HG03460 (cell line): ENCODE data around the gene TMED7.

ENCODE experiments used
- ATAC-seq: cut with Tn5 transposase; IDR thresholded peaks from one replicate; pipeline ENCODE4 v1.9.1; 2021; ENCODE audit not compliant: unreplicated experiment

The TMED7 gene

DNA sequence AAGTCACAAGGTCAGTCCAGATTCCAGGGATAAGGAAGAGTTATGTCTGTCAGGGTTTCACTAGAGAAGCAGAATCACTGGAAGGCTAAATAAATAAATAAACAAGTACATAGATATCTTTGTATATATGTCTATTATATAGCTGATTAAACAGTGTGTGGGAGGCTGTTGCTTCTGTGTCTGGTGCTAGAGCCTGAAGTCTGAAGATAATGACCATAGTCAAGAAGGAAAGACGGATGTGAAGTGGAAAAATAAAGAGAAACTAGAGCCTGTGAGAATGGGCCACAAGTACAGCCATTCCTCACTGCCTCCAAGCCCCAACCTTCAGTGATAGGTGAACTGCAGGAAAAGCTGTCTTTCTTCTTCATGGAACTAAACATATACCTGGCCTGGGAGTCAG lies 4.1 kb upstream of the TMED7 start:
- no peak for ATAC-seq

DNA sequence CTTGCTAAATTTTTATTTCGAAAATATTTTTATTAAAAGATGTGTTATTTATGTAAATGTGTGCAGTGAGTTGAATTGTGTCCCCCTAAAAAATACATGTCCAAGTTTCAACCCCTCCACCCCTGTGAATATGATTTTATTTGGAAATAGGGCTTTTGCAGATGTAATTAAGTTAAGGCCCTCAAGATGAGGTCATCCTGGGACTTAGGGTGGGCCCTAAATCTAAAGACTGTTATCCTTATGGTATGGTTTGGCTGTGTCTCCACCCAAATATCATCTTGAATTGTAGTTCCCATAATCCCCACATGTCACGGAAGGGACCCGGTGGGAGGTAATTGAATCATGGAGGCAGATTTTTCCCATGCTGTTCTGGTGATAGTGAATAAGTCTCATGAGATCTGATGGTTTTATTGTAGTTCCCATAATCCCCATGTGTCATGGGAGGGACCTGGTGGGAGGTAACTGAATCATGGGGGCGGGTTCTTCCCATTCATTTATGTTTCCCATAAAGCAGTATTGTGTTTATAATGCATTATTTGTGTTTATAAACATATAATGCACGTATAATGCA lies 1.5 kb upstream of the TMED7 start:
- no peak for ATAC-seq

DNA sequence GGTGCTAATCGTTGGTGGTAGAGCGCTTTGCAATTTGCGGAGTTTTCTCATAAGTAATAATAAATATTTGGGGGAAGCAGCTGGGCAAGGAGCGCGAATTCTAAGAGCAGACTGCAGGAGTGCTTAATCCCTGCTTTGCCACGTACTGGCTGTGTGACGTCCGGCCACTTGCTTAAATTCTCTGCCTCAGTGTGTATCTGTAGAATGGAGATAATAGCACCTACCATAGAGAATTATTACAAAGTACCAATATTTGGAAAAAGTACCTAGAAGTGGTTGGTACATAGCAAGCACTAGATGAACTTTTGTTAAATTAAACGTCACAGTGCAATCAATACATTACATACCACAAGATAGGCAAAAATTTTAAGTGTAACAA lies 598 bp upstream of the TMED7 start:
- ATAC-seq, result peak; percentile 26

DNA sequence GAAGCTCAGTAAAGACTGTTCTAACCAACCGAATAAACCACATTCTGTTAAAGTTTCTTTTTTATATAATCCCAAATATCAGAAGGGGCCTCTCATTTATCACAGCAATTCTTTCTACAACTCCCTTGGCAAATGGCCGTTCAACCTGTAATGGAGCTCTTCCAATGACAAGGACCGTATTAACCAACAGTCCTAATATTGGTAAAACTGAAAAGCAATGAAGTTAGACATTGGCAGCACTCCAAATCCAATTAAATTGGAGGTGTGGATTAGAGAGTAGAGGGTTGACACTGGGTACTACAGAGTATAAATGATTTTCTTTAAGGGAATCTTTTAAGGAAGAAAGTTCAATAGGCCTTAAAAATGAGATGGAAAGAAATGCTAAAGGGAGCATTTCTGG lies 842 bp downstream of the TMED7 start:
- no peak for ATAC-seq

DNA sequence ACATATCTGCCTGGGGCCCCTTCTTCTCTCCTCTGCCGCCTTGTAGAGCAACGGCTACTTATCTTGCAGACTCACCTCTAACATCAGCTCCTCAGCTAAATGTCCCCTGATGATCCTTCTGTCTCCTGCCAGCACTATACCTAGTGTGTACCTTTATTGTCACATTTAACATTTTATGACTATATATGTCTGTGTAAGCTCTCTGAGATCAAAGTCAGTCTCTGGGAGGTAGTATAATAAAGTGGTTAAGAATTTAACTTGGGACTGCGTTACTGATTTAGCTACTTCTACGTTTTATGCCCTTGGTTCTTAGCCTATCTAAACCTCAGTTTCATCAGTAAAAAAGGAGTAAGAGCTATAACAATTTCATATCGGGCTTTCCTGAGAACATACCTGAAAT lies 2.2 kb downstream of the TMED7 start:
- ATAC-seq, result no peak

DNA sequence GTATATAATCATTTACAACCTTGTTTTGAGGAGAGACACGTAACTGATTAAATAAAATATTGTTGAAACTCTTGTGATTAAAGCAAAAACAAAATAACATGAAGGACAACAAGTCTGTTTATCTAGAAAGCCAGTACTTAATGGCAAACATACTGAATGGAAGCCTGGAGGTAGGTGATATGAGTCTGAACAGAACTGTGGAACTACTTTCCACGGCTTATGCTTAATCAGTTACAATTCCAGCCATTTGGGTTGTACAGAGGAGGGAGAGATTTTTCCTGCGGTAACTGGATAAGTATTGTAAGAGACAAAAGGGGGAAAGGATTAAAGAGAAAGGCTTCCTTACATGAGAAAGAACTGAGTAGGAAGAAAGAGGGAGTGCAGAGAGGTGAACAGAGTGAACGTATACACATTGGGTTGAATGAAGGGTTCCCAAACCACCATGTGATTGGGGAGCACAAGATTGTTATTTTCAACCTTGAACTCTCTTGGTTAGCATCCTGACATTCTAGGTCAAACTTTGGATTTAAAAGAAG lies 4.4 kb downstream of the TMED7 start:
- no peak for ATAC-seq

DNA sequence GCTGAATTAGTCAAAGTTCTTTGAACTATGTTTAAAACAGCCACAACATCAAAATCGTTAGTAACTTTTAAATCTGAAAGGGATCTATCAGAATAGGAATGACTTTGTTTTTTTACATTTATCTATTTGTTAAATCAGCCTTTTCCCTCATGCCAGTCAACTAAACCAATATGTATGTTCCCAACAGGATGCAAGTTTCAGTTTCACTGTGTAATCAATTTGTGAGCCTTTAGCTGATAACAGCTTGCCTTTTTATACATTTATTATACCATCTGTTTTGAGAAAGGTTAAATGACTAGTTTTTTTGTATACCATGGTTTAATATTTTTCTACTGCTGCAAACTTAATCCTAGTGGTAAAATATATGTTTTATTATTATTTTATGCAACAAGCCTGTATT lies 8.9 kb downstream of the TMED7 start:
- ATAC-seq, result no peak

DNA sequence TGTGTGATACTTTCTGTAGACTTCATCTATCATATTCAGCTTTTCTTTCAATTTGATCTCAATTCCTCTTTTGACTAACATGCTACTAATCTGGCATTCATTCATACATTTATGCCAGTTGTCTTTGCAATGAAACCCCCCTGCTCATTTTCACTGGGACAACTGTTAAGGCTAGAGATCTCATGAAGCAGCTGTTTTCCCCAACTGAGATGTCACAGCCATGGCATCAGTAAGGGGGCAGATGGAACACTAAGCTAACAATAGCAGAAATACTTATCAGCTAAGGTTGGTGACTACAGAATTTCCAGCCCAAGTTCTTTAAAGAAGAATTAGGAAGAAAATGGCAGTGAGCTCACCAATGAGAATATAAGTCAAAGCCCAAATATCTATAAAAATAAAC lies 9.4 kb downstream of the TMED7 start:
- no peak for ATAC-seq

DNA sequence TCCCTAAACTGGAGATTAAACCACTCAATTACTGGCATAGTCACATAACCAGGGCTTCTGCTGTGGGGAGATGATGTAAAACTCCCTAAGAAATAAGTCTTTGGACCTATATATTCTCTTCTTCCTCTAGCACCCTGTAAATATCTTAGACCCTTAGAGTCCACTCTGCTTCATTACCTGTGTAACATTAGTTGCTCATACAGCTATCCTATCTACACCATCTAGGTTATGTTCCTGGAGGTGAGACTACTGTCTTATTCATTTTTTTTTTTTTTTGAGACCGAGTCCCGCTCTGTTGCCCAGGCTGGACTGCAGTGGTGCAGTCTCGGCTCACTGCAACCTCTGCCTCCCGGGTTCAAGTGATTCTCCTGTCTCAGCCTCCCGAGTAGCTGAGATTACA lies 14.0 kb downstream of the TMED7 start:
- no peak for ATAC-seq

DNA sequence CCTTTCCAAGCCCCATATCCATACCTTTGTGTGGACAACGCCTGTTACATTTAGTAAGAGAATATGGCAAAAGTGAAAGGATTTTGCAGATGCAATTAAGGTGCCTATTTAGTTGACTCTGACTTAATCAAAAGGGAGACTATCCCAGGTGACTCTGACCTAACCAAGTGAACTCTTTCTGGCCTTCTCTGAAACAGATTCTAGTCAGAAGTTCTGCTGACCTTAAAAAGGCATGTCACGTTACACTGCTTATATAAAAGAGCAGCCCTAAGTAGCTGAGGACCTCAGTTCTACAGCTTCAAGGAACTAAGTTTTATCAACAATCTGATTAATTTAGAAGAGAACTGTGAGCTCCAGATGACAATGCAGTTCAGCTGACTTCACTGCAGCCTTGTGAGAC lies 17.9 kb downstream of the TMED7 start:
- ATAC-seq, result no peak

DNA sequence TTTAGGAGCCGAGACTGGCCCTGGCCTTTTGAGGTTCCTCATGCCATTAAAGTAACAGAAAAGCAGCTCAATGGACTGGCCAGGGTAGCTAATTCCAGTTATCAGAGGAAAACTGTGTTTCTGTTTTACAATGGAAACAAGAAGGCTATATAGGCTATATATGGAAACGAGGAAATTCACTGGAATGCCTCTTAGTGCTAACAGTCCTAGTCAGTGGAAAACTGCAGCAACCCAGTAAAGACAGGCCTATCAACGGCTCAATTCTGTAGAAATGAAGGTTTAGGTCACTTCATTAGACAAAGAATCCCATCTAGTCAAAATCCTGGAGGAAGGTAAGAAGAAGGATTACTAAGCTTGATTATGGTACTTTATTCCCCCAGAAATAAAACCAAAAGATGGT lies 20.4 kb downstream of the TMED7 start:
- ATAC-seq, result no peak

DNA sequence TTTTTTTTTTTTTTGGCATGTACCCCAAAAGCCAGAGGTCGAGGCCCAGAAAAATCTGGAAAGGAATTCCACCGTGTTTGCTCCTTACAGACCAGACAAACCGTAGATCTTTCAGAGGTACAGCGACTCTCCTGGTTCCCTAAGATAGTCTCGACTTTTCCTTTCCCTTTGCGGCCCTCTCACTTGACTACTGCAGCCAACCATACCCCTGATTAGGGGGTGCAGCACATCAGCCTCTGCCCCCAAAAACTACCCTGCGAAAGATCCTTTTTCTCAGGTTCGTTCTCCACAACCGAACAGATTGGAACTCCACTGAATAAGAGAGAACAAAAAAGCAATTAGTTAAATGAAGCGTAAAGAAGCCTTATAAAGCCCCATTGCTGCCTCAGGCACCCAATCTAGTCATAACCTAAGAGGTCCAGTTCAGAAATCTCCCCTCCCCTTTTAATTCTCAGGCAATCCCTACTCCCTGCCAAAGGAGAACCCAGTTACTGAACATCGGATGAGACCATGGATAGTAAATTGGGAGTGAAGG lies 23.2 kb downstream of the TMED7 start:
- peak; percentile 5 for ATAC-seq

DNA sequence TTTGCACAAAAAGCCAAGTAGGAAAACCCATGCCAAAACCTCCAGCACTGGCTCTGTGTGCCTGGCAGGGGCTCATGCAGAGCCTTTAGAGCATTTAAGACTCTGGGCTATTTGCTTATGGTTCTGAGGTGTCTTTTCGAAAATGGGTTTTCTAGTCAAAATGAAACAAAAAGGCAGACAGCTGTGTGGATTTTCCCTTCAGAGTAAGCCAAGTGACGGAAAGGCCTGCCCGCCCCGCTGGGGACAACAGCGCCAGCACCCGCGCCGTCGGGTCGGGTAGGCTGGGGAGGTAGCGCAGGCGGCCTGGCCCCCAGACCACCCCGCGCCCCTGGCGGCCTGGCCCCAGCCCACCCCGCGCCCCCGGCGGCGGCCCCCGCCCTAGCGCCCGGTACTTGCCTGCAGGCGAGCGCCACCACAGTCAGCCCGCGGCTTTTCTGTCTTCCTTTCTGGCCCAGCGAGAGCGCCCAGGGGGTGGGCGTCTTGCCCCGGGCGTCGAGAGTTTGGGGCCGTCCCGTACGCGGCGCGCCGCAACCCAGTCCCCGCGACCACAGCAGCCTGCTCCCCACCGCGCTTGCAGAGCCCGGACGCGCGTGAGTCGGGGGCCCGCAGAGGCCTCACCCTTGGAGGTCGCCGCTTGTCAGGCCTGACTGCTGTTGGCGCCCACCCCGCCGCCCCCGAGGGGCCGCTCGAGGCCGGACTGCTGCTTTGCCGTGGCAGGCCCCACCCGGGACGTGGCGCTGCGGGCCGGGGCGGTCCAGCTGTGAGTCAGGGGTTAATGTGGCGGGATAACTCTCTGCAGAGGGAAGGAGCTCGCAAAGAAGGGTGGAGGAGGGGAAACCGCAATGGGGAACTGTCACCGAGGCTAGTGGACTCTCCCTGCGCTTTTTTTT lies 23.9 kb downstream of the TMED7 start, which contains the start of gene TICAM2:
Gene TICAM2 (minus strand): TSS at position 779 of the 890 bp plus-strand sequence. CDS start 21,223 bp downstream, outside the sequence.
- ATAC-seq, result peak; percentile 73

DNA sequence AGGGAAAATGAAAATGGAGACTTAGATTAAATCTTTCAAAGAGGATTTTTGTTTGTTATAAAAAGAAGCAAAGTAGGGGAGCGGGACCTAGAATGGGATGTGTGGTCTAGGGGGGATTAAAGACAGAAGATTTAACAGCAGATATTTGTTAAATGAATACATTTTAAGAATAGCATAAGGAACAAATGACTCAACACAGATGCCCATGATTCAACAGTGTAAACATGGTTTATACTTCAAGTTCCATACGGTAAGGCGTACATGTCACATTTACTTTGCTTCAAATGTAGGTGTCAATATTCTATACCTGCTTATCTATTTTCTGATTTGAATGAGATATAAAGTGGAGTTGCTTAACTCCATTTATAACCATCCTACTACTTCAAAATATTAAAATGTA lies 25.1 kb downstream of the TMED7 start:
- ATAC-seq, result no peak

DNA sequence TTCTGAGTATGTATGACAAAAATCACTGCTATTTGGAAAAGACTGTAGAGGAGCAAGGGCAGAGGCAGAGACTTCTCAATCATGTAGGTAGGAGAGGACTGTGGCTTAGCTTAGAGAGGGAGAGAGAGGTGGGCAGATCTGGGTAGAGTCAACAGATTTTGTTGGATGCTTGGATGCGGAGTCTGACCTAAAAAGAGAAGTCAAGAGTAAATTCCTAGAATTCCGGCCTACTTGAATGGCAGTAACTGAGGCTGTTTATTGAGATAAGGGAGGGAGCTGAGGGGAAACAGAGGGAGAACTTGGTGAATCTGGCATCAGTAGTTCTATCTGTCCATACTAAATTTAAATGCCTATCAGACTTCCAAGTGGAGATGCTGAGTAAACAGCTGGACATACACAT lies 25.9 kb downstream of the TMED7 start:
- ATAC-seq, result no peak

DNA sequence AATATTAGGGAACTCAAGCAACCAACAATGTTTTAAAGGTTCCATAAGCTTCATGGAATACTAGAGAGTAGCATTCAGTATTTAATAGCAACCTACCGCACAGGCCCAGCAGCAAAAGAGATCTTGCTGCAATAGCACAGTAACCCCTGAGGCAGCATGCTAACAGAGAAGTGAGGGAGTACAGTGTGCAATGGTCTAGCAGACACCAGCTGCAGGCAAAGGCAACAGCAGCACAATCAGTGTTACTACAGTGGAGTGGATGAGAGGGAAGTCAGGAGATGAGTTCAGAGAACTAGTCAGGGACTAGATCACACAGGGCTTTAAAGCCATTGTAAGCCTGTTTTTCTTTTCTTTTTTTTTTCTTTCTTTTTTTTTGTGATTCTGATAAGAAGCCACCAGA lies 26.3 kb downstream of the TMED7 start:
- peak; percentile 34 for ATAC-seq

DNA sequence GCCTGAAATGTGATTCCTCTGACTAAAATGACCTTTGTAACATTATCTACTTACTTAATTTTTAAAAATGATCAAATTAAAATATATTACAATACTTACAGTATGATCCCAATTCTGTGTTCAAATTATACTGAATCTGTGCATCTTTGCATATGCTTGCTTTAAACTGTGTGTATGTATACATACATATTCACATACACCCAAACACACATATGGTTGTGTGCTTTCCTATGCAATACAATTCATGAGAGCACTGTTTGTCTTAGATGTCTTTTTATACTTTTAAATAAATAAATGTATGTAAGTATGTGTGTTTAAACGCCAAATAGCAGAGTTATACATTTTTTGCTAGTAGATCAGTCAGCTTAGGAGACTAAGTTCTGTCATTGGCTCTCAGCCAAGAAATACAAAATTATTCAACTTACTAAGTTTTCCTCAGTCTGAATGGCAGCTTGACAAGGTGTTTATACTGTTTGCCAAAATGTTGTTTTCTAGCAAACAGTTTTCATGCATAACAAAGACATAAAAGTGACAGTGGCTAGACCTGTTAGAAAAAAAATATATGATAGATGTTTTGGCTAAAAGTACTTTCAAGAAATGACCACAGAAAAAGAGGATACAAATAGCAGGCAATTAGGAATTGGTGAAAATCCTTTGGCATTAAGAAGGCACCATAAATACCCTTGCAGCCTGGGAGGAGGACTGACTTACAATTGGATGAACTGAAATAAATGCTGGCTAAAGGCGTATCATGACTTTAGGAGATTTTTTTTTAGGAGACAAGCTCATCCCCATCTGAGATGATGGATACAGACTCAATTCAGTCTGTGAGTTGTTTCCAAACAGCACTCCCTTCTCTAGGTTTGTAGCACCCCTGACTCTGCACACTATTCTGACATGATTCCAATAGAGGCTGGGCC lies 31.4 kb downstream of the TMED7 start:
- ATAC-seq, result no peak

DNA sequence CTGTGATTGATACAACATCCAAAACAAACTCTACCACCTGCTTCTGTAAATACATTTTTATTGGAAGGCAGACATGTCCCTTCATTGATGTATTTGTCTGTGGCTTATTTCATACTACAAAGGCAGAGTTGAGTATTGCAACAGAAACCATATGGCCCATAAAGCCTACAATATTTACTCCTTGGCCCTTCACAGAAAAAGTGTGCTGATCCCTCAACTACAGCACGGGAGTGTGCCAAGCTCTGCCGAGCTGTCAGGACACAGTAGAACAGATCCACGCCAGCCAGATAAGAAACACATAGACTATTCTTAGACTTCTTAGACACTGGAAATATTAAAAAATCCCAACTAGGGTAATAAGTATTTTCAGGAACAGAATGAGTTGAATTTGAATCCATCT lies 36.8 kb downstream of the TMED7 start:
- ATAC-seq, result no peak

DNA sequence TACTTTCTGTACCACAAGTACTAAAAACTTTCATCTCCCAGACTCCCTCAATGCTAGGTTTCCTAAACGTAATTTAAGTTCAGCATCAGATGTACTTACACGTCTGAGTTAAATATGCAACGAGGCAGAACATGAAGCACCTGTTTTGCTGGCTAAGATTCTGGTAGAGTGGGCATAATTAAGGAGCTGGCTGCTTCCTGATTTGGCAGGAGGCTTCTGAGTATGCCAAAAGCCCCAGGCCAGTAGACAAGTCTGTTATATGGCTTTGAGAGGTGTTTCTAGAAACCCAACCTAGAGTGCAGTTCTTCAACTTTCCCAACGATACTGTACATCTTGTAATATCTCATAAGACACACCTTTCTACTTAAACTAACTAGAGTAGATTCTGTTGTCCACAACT lies 37.2 kb downstream of the TMED7 start:
- ATAC-seq, result no peak

DNA sequence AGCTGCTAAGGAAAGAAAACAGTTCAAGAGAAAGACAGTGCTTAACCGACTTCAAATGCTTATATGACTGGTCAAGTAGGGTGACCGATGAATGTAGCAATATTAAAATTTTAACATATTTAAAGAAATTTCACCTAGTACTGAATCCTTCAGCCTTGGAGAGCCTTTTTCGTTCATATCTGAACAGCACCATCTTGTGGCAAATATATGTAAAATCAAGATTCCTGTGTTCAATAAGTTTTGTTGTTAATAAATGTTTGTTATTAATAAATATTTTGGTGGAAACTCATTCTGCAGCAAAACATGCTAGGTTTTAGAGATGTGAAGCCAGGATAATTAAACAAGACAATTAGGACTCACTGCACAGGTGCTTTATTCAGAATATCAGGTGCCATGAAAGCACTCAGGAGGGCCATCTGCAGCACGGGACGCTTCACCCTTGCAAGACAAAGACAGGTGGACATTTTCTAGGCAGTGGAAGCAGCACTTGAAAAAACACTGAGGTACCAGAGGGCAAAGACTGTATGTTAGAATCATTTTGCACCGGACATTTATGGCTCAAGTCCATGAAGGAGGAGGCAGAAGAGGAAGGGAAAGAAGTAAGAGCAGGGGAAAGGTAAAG lies 39.2 kb downstream of the TMED7 start:
- ATAC-seq, result no peak

DNA sequence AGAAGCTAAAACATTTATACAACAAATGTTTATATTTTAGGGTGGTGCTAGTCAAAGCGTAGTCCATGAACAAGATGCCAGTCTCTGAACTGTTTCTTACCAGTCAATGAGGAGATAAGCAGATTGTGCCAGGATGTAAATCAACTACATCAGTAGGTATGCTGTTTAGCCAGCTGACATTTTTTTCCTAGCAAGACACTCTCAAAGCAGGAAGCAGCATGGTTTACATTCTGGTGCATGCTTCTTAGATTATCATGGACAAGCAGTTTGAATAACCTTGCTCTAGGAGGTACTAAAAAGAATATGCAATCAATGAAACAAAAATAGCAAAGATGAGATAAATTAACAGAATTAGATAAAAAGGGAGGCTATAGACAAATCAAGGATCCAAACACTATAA lies 40.6 kb downstream of the TMED7 start:
- ATAC-seq, result no peak
